ENCODE results near the gene FUT2.
"Not testable (repeated sequence)": the region's sequence is repeated elsewhere in the genome, so short reads cannot be mapped to it uniquely, and the experiment has no call there.

Gene FUT2

DNA sequence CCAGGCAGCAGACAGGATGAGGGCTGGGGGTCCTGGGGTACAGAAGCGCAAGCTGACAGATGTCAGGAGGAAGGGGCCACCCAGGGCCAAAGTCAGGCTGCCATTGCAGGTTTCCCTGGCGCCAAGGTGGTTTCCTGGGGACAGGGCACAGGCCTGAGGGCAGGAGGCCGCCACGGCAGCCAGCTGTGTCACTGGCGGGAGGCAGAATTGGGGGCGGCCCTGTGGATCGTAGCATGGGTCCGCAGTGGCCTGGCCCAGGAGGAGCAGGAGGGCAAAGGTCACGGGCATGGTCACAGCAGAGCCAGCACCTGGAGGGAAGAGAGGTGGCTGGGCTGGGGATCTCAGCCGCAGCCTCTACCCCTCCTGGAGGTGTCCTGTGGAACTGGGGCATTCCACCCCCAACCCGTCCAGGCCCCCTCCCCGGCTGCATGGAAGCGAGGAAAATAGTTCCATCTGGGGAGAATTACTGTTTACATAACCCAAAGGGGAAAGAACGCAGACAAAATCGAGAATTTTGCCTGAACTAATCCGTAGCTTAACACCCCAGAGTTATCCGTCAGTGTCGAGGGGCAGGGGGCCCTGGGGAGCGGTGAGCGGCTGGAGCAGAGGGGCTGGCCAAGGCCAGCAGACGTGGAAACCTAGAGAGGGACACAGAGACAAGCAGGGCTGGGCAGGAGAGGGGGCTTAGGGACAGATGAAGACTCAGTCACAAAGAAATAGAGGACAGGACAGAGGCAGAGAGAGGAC is 24.9 kb upstream of the FUT2 start:
- DNase-seq (ENCODE audit: low read depth in 2 of 2, low spot score in 1 of 2) = no peak

DNA sequence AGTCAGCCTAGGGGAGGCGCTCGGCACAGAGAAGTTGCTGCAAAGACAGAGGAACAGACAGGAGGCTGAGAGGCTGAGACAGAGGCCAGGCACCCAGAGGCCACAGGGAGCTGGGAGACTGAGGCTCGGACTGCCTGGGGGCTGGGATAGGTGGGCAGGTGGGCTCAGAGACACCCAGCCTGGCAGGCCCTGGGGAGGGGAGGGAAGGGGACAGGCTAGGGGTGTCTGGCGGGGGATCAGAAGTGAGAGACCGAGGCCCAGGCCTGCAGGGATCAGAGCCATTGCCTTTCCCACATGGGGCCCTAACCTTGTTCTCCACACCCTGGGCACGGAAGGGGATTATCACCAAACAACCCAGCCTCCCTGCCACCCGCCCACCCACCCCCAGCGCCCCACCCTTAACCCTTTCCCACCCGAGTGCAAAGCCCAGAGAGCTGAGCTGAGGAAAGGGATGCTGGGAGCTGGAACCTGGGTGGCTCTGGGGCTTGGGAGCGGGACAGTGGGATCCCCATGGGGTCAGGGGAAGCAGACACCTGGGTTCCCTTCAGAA is 24.2 kb upstream of the FUT2 start:
- DNase-seq (ENCODE audit: low read depth in 2 of 2, low spot score in 1 of 2) = no peak

DNA sequence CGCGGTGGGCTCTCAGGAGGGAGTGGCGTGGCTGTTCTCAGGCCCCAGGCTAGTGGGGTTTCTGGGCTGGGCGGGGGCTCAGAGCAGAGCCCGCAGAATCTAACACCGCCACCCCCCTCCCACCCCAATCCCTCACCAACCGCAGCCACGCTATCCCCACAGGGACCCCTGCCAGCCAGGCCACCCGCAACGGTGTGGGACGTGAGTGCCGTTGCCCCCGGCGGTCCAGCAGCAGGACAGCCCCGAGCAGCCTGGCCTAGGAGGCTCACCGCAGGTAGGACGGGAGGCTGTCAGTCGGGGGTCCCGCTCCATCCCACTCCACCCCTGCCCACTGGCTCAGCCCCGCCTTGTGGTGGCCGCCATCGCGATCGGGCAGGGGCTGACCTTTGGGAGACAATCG is 22.8 kb upstream of the FUT2 start, which contains the start of gene NTN5:
NTN5 (minus strand) TSS at position 24 of the 400 bp plus-strand sequence. CDS start 2,031 bp downstream, outside the sequence.
- DNase-seq (ENCODE audit: low read depth in 2 of 2, low spot score in 1 of 2) = no peak

DNA sequence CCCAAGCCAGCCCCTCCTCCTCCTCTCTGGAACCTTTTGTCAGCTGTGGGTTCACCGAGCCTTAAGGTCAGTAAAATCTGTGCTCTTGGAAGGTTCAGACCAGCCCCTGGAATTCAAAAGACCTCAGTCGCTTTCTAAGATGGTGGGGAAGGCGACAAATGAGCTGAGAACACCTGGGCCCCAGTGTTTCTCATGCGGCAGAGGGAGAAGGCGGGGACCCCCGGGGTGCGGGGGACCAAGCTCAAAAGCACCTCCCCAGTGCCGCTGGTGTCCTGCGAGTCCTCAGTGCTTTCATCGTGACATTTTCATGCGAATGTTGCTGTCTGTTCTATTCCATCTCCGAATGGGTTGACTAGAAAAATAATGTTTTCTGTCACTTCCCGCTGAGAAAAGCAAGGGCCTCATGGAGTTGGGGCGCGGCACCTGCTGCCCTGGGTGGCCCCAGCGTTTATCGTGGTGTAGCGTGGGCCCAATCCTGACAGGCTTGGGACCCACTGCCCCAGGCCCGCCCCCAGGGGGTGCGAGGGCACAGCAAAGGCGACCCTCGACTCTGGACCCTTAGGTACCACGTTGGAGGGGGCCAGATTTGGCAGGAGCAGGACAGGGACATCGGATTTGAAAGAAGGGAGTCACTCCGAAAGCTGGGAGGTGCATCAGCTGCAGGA is 22.2 kb upstream of the FUT2 start:
- no peak for DNase-seq (ENCODE audit: low read depth in 2 of 2, low spot score in 1 of 2)

DNA sequence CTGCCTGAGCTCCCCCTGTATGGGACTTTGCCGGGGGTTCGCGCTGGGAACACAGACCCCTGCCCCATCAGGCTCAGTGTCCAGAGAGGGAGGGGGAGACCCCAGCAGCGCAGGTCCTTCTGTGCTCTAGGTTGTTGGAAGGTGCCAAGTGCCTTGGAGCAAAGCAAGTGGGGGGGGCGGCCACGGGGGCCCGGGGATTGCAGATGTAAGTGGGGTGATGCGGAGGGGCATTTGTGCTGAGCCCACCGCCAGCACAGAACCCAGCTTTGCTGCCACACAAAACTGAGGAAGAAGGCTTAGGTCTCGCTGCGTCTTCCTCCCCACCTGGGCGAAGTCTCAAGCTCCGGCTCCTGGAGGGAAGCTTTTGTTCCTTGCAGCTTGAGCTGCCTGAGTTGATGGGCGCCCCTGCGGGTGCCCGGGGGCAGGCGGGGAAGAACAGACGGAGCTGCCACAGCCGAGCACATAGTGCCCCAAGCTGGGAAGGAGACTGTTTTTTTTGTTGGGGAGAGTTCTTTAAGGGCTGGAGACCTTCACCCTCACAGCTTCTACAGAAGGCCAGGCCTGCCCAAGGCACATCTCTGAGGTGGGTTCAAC is 21.5 kb upstream of the FUT2 start:
- no peak for DNase-seq (ENCODE audit: low read depth in 2 of 2, low spot score in 1 of 2)

DNA sequence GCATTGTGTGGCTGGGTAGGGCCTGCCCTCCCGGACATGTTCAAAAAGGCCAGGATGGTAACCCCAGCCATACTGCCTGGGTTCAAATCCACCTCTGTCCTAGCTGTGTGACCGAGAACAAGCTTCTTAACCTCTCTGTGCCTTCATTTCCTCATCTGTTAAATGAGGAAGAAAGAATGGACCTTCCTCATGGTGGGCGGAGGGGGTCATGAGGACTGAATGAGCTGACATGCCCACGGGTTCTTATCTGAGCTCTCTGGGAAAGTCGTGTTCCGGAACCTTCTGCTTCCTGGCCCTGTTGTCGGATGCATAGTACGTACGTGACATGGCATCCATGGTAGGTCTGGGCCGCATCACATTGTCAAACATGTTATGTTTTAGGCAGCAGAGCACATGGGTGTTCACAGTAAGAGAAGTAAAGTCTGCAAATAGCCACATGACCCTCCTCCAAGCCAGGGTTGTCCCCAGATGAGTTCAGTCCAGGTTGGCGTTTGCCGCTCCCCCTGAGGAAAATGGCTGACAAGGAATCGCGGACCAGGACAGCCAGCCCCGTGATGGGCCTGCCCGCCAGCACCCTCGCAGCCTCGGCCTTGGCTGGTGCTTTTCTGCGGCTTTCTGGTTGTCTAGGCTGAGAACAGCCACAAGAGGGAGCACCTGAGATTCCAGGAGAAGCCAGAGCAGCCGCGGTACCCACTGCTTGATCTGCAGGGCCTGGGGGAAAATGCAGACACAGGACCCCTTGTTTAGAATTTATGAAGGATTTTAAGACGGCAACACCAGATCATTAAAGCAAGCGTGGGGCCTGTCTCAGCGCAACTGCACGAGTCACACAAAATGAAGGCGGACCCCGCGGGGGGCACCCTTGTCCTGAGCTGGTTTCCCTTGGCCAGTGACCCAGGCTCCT is 20.6 kb upstream of the FUT2 start:
- peak; percentile 42 to 51 for DNase-seq (ENCODE audit: low read depth in 2 of 2, low spot score in 1 of 2)

DNA sequence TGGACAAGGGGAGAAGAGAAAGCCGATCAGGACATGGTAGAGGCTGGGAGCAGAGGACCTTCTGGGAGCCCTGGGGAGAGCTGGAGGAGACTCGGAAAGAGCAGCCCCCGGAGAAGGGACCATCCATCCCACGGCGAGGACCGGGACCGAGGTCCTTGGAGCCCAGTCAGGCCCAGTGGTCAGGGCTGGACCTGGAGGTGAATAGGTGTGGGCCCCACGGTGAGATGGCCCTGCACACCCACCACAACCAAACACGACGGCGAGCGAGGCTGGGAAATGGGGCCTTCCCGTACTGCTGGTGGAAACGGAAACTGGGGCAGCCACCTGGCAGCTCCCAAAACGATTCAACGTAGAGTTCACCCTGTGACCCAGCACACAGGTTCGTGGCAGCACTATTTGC is 19.3 kb upstream of the FUT2 start:
- no peak for DNase-seq (ENCODE audit: low read depth in 2 of 2, low spot score in 1 of 2)

DNA sequence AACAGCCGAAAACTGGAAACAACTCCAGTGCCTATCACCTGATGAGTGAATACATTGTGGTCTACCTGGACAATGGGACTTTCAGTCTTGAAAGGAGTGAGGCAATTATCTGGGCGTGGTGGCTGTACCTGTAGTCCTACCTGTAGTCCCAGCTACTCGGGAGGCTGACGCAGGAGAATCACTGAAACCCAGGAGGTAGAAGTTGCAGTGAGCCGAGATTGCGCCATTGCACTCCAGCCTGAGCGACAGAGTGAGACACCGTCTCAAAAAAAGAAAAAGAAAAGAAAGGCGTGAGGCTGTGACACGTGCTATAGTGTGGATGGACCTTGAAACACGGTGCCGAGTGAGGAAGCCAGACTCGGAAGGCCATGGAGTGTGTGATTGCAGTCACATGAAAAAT is 18.9 kb upstream of the FUT2 start:
- no peak for DNase-seq (ENCODE audit: low read depth in 2 of 2, low spot score in 1 of 2)

DNA sequence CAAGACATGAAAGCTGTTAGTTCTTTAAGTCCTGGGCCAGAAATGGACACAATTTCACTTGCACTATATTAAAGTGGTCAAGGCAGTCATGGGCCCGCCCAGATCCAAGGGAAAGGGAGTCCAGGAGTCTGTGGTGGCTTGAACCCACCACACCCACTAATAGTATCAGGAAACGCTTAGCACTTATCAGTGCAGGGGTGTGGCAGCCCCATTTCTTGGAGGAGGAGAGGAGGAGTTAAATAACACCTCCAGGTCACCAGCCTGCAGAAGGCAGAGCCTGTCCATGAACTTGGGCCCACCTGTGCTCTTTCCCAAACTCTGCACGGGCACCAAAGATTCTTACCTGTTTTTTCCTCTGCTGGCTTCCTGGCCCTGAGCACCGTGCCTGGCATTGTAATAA is 17.6 kb upstream of the FUT2 start:
- DNase-seq (ENCODE audit: low read depth in 2 of 2, low spot score in 1 of 2) = no peak

DNA sequence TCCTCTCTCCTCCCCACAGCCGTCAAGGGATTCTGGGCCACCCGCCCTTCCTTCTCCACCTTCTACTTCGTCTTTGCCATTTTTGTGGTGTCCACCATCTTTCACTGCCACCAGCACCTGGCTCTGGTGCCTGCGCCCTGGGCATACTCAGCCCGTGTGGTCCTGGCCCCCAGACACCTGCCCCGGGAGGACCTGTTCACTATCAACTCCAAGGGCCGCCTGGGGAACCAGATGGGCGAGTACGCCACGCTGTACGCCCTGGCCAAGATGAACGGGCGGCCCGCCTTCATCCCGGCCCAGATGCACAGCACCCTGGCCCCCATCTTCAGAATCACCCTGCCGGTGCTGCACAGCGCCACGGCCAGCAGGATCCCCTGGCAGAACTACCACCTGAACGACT is 15.8 kb upstream of the FUT2 start:
- not testable (repeated sequence) for DNase-seq (ENCODE audit: low read depth in 2 of 2, low spot score in 1 of 2)

DNA sequence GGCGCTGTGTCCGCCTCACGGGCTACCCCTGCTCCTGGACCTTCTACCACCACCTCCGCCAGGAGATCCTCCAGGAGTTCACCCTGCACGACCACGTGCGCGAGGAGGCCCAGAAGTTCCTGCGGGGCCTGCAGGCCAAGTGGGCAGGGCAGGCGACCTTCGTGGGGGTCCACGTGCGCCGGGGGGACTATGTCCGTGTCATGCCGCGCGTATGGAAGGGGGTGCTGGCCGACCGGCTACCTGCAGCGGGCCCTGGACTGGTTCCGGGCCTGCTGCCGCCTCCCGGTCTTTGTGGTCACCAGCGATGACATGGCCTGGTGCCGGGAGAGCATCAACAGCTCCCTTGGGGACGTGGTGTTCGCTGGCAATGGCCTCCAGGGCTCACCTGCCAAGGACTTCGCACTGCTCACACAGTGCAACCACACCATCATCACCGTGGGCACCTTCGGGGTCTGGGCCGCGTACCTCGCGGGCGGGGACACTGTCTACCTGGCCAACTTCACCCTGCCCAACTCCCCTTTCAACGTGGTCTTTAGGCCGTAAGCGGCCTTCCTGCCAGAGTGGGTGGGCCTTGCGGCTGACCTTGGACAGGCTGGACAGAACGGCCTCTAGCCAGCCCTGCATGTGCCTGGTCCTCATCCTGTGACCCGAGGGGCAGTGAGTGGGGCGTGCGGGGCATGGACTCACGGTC is 15.2 kb upstream of the FUT2 start:
- no peak for DNase-seq (ENCODE audit: low read depth in 2 of 2, low spot score in 1 of 2)

DNA sequence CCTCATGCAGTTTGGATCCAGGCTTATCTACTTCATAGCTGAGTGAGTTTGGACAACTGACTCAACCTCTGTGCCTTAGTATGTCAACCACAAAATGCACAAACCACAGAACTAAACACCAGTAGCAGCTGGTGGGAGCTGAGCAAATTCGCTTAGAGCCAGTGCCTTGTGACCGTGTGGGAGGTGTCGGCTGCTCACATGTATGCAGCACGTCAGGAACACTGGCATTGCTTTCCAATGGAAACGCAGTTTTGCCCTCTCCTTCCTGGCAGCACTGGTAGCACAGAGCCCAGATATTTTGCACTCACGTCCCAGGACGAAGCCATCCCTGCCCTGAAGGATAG is 14.7 kb upstream of the FUT2 start:
- no peak for DNase-seq (ENCODE audit: low read depth in 2 of 2, low spot score in 1 of 2)

DNA sequence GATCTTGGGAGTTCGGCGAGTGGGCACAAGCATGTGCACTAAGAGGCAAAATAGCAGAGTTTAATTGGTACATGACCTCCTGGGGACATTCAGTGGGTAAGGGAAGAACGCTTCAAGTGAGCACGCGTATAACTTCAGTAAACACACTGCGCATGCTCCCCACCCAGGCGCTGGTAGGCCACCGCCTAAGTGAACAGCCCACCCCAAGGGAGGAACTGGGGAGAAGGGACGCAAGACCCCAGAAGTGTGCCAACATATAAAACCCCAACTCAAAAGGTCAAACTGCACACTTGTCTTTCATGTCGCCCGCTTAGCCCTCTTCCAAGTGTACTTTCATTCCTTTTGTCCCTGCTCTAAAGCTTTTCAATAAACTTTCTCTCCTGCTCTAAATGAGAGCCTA is 12.4 kb upstream of the FUT2 start:
- no peak for DNase-seq (ENCODE audit: low read depth in 2 of 2, low spot score in 1 of 2)

DNA sequence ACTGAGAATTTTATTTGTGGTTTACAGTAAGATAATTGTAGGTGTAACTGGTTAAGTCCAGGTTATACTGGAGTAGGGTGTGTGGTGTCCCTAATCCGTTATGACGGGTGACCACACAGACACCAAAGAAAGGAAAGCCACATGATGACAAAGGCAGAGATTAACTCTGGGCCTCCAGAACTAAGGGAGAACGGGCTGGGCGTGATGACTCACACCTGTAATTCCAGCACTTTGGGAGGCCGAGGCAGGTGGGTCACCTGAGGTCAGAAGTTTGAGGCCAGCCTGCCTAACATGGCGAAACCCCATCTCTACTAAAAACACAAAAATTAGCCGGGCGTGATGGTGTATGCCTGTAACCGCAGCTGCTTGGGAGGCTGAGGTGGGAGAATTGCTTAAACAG is 10.2 kb upstream of the FUT2 start:
- DNase-seq (ENCODE audit: low read depth in 2 of 2, low spot score in 1 of 2) = no peak

DNA sequence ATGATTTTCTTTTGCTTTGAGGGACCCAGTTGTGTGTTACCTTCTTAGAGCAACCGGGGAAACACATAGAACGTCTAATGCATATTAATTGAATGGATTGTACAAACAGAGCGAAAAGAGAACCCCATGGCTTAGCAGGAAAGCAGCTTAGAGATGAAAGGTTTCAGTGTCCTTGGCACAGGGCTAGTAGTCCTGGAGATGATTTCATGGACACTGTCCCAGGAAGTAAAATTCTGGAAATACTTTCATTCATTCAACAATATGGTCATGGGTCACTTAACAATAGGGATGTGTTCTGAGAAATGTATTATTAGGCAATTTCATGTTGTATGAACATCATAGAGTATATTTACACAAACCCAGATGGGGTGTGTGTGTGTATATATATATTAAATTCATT is 9.7 kb upstream of the FUT2 start:
- no peak for DNase-seq (ENCODE audit: low read depth in 2 of 2, low spot score in 1 of 2)

DNA sequence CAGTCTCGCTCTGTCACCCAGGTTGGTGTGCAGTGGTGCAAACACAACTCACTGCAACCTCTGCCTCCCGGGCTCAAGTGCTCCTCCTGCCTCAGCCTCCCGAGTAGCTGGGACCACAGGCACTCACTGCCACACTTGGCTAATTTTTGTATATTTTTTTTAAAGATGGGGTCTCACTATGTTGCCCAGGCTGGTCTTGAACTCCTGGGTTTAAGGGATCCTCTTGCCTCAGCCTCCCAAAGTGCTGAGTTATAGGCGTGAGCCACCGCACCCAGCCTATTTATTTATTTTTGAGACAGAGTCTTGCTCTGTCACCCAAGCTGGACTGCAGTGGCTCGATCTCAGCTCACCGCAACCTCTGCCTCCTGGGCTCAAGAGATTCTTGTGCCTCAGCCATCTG is 9.1 kb upstream of the FUT2 start:
- not testable (repeated sequence) for DNase-seq (ENCODE audit: low read depth in 2 of 2, low spot score in 1 of 2)

DNA sequence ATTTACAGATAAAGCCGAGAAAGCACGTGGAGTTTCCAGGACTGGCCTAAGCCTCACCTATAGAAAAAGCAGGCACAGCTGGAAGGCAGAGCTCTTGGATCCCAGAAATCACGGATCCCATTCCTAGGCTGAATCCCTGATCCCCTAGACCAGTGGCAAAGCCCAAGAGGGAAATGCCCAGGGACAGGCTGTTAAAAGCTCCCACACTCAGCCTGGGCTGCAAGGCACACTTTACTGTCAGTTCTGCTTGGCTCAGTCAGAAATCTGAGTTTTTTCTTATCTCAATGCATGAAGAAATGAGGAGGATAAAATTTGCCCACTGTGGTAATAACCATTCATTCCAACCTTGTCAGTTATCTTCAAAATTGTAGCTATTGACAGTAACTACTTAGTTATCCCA is 8.0 kb upstream of the FUT2 start:
- no peak for DNase-seq (ENCODE audit: low read depth in 2 of 2, low spot score in 1 of 2)

DNA sequence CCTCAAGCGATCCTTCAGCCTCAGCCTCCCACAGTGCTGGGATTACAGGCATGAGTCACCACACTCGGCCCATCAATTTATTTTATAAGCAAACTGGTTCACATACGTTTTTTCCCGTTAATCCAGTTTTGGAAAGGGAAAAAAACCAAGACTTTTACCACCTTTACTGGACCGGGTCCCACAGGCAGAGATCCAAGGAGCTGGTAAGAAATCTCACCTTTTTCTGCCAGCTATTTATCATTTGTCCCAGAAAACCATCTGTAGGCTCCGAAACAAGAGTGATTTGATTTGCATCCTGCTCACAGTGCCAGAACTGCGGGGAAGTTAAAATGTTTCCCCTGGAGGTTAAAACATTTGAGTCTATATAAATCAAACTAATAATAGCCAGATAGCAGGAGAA is 6.3 kb upstream of the FUT2 start:
- no peak for DNase-seq (ENCODE audit: low read depth in 2 of 2, low spot score in 1 of 2)

DNA sequence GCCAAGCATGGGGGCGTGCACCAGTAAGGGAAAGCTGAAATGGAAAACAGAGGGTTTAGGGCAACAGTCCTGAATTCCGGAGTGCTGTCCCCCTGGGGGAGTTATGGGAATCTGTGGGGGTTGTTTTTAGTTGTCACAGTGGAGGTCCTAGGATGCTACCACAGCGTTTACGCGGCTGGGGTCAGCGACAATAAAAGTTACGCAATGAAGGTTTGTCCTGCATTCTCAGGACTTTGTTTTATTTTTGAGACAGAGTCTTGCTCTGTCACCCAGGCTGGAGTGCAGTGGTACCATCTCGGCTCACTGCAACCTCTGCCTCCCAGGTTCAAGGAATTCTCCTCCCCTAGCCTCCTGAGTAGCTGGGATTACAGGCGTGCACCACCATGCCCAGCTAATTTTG is 2.1 kb upstream of the FUT2 start:
- not testable (repeated sequence) for DNase-seq (ENCODE audit: low read depth in 2 of 2, low spot score in 1 of 2)

DNA sequence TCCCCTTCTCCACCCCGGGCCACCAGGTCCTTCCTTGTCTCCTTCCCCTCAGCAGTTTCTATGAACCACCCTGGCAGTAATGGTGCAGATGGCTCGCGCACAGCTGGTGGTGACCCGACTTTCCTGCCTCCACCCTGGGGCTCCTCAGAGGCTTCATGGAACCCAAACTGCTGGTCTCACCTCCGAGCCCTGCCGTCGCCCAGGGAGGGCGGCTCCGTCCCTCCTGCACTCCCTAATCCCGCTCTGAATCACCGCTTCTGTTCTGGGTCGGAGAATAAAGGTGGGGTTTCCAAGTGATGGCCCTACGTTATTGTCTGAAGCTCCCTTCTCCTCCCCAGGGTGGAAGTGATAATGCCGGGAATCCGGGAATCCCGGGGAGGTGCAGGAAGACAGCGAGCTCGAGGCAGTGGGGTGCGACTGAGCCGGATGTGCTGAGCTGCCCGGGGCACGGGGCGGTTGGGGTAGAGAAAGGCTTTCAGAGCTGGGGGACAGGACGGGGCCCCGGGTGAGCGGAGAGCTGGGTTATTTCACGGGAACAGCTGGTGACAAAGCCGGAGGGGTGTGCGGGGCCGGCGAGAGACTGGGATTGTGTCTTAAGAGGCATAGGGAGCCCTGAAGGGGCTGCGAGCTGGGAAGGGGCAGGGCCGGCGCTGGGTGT is 711 bp downstream of the FUT2 start:
- DNase-seq (ENCODE audit: low read depth in 2 of 2, low spot score in 1 of 2) = no peak
